Activated CD4-positive, CD25-positive, alpha-beta regulatory T cell treated with anti-CD3 and anti-CD28 coated beads, Interleukin-2, amount 50 U/mL, for 24 hours (primary cell): ENCODE data around the gene HRAS.
"Not testable (repeated sequence)": the region's sequence is repeated elsewhere in the genome, so short reads cannot be mapped to it uniquely, and the experiment has no call there.

Experiments
- ATAC-seq, 2 donors: fragments of 150-1000 bp; cut with Tn5 transposase; one replicate each; pipeline ENCODE4 v1.10.0; 2021; ENCODE audit warnings: mild to moderate bottlenecking in 1 of 2, moderate library complexity in 1 of 2

Gene HRAS

GRCh38 chr11:532986-533585, 2.3 kb downstream of the HRAS start:
- ATAC-seq: no peak

- no peak for ATAC-seq
Measured at GRCh38 chr11:532527-532985, 2.8 kb downstream of the HRAS start.

- no peak for ATAC-seq
Measured at GRCh38 chr11:531919-532526, 3.4 kb downstream of the HRAS start.

GRCh38 chr11:530960-531831, 4.2 kb downstream of the HRAS start:
- no peak for ATAC-seq

- ATAC-seq: no peak
Measured at GRCh38 chr11:529728-530411, 5.5 kb downstream of the HRAS start.

- no peak for ATAC-seq
Measured at GRCh38 chr11:528815-529727, 6.3 kb downstream of the HRAS start.

GRCh38 chr11:528166-528814, 7.1 kb downstream of the HRAS start:
- ATAC-seq: no peak

GRCh38 chr11:526192-526591, 9.2 kb downstream of the HRAS start:
- ATAC-seq: no peak

GRCh38 chr11:521177-521688, 14.1 kb downstream of the HRAS start:
- no peak for ATAC-seq

- no peak for ATAC-seq
Measured at GRCh38 chr11:520428-521176, 14.8 kb downstream of the HRAS start.

GRCh38 chr11:518463-519202, 16.7 kb downstream of the HRAS start:
- ATAC-seq: peak; percentile 91 to 95

GRCh38 chr11:516918-517685, 18.3 kb downstream of the HRAS start:
- not testable (repeated sequence) for ATAC-seq

GRCh38 chr11:516400-516799, 19.0 kb downstream of the HRAS start:
- ATAC-seq: no peak

- ATAC-seq: no peak
Measured at GRCh38 chr11:515131-515530, 20.2 kb downstream of the HRAS start.

- no peak for ATAC-seq
Measured at GRCh38 chr11:514606-515005, 20.8 kb downstream of the HRAS start.

GRCh38 chr11:512761-513595, 22.4 kb downstream of the HRAS start:
- no peak for ATAC-seq

GRCh38 chr11:508956-509355, 26.4 kb downstream of the HRAS start:
- no peak for ATAC-seq
